ENCODE data around the gene LMO7.
"Not testable (repeated sequence)": the region's sequence is repeated elsewhere in the genome, so short reads cannot be mapped to it uniquely, and the experiment has no call there.

The LMO7 gene

DNA sequence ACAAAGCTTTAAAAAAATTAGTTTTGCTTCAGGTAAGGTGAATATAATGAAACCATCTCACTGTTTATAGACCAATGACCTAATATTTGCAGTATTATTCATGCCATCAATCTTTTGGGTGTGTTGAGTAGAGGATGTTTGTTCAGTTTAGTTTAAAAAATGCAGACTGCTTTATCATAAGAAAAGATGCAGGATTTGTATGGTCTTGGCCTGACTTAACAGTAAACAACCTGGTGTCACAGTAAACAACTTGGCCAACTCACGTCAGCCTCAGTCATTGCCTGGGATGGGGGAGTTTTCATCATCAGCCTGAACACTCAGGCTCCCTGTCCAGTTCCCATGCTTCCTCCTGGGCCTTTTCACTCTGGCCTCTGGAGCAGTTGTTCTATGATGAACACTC lies 55.1 kb downstream of the LMO7 start:
- no peak overlapping the region for H3K4me3 ChIP-seq (ENCODE audit: low read depth, low read length)
- no peak for DNase-seq (ENCODE audit: low read depth)
- TF ChIP-seq, protein P1, sequence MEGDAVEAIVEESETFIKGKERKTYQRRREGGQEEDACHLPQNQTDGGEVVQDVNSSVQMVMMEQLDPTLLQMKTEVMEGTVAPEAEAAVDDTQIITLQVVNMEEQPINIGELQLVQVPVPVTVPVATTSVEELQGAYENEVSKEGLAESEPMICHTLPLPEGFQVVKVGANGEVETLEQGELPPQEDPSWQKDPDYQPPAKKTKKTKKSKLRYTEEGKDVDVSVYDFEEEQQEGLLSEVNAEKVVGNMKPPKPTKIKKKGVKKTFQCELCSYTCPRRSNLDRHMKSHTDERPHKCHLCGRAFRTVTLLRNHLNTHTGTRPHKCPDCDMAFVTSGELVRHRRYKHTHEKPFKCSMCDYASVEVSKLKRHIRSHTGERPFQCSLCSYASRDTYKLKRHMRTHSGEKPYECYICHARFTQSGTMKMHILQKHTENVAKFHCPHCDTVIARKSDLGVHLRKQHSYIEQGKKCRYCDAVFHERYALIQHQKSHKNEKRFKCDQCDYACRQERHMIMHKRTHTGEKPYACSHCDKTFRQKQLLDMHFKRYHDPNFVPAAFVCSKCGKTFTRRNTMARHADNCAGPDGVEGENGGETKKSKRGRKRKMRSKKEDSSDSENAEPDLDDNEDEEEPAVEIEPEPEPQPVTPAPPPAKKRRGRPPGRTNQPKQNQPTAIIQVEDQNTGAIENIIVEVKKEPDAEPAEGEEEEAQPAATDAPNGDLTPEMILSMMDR (IDR thresholded peaks at IDR 0.05; ENCODE audit: low read depth, low read length, missing control alignments), result no peak

DNA sequence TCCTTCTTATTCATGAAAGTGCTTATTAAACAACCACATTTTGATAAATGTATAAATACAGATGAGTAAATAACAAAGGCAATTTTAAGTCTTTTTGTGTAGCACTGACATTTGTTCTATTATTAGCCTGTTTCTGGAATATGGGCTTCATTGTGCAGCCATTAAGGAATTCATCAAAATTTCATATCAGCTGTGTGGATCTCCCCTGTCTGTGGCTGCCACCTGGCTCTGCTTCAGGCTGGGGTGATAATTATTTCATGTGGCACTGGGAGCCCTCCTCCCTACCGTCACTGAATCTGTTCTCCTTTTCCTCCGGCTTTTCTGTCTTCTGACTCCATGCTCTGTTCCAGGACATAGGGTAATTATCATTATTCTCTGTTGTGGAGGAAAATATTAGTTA lies 57.1 kb downstream of the LMO7 start:
- no peak for DNase-seq (ENCODE audit: low read depth)
- TF ChIP-seq, protein P1 (IDR thresholded peaks at IDR 0.05; ENCODE audit: low read depth, low read length, missing control alignments), result no peak
- H3K4me3 ChIP-seq (ENCODE audit: low read depth, low read length), result no peak overlapping the region

DNA sequence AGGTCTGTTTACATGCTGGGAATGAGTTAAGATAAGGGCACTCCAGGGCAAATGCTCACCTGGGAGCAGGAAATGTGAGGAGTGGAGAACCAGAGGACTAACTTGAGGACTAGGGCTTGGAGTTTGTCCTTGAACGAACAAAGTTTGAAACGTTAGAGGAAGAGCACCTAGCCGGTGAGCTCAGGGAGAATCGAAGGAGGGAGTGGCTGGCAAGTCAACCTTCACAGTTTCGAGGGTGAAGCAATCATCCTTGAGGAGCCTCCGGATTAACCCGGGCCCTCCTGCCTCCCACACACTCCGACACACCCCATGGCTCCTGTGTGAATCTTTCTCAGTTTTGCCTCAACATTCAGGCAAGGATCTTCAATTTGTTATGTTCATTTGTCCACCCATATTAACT lies 58.6 kb downstream of the LMO7 start:
- TF ChIP-seq, protein P1 (IDR thresholded peaks at IDR 0.05; ENCODE audit: low read depth, low read length, missing control alignments), result no peak
- no peak for DNase-seq (ENCODE audit: low read depth)

DNA sequence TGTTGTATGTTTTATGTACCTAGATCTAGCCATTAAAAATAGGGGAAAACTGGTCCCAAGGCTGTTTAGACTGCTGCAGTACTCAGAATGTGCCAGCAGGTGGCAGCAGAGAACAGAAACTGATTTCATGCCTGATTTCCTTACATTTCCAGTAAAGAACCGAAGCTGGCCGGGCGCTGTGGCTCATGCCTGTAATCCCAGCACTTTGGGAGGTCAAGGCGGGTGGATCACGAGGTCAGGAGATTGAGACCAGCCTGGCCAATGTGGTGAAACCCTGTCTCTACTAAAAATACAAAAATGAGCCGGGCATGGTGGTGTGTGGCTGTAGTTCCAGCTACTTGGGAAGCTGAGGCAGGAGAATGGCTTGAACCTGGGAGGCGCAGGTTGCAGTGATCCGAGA lies 59.8 kb downstream of the LMO7 start:
- DNase-seq (ENCODE audit: low read depth), result peak; percentile 33
- TF ChIP-seq, protein P1 (IDR thresholded peaks at IDR 0.05; ENCODE audit: low read depth, low read length, missing control alignments), result peak; percentile 86
- H3K4me3 ChIP-seq (ENCODE audit: low read depth, low read length), result not testable (repeated sequence)

More for the DNA sequence above, 58.6 kb downstream of the LMO7 start:
- H3K4me3 ChIP-seq (ENCODE audit: low read depth, low read length), result no peak overlapping the region

DNA sequence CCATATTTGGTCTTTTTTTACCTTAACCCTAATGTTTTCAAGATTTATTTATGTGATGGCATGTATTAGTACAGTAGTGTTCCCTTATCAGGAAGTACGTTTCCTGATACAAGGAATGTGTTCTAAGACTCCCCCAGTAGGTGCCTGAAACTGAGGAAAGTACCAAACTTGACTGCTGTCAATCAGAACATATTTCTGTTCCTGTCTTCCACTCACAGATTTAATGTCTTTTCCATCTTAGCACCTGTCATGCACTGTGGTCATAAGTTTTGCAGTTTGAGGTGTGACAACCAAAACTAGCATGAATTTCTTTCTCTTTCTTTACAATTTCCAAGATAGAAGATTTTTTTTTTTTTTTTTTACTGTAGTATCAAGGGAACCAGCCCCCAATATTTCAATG lies 62.9 kb downstream of the LMO7 start:
- TF ChIP-seq, protein P1 (IDR thresholded peaks at IDR 0.05; ENCODE audit: low read depth, low read length, missing control alignments), result no peak
- DNase-seq (ENCODE audit: low read depth), result no peak
- no peak overlapping the region for H3K4me3 ChIP-seq (ENCODE audit: low read depth, low read length)

DNA sequence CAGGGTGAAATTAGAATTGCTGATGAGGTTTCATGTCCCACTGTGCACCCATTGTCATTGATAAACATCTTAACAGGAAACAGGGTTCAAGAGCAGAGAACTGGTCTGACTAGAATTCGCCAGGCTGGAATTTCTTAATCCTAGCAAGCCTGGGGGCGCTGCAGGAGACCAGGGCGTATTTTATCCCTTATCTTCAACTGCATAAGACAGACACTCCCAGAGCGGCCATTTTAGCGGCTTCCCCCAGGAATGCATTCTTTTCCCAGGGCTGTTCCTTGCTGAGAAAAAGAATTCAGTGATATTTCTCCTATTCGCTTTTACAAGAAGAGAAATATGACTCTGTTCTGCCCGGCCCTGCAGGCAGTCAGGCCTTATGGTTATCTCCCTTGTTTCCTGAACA lies 63.6 kb downstream of the LMO7 start:
- not testable (repeated sequence) for H3K4me3 ChIP-seq (ENCODE audit: low read depth, low read length); DNase-seq (ENCODE audit: low read depth)

DNA sequence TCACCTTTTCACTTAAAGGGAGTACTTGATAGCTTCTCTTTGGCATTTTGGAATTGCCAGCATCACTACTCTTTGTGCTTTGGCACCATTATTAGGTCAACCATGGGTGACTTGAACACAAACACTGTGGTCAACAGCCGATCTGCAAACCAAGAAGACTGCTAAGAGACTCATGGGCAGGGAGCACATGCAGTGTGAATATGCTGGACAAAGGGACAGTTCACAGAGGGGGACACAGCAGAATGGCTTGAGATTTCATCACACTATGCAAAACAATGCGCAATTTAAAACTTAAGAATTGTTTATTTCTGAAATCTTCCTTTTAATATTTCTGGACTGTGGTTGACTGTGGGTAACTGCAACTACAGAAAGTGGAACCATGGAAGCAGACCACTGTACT lies 64.4 kb downstream of the LMO7 start:
- no peak overlapping the region for H3K4me3 ChIP-seq (ENCODE audit: low read depth, low read length)
- TF ChIP-seq, protein P1 (IDR thresholded peaks at IDR 0.05; ENCODE audit: low read depth, low read length, missing control alignments), result no peak
- DNase-seq (ENCODE audit: low read depth), result no peak

DNA sequence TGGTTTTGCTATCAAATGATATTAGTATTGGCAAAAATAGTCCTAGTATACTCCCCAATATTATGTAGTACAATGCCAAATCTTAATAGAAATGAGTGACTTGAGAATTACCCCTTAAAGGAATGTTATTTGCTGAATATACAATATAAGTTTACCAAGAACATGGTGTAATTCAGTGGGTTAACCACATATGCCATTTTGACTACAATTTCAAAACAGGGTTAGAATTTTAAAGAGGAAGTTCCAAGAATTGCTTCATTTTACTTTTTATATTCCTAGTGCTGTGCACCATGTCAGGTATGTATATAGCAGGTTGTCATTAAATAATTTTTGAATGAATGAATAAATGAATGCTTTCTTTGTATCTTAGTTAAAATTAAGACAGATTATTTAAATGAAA lies 66.3 kb downstream of the LMO7 start:
- no peak overlapping the region for H3K4me3 ChIP-seq (ENCODE audit: low read depth, low read length)
- TF ChIP-seq, protein P1 (IDR thresholded peaks at IDR 0.05; ENCODE audit: low read depth, low read length, missing control alignments), result no peak
- DNase-seq (ENCODE audit: low read depth), result no peak
